IMR-90 (cell line): Measurements from ENCODE around the gene GP1BA. TPM values are rescaled to one million over a fixed set of nuclear protein-coding genes. Genes with fewer than 3 reads are reported as not detected.
A peak's percentile ranks its signal among the peaks of the same experiment; 100 is the strongest.

Source experiments
- ATAC-seq: fragments of 200-7000 bp; cut with Tn5 transposase; 2 replicates; pipeline ENCODE4 v1.9.1; 2020; ENCODE audit warnings: low read depth, mild to moderate bottlenecking, moderate library complexity
- BruUV-seq: library from RNA; stranded (reverse); fragments of 400-500 nt; replicated peaks from 2 replicates; lab custom pipeline; 2021; lab: Mats Ljungman, UMichigan
- CTCF ChIA-PET: fragments of 300-600 bp; formaldehyde crosslinking; extraction: SDS; loops from one replicate; lab custom pipeline; 2021; ENCODE audit warnings: antibody characterized with exemption; lab: Yijun Ruan, JAX
- POLR2A ChIA-PET: fragments of 300-600 bp; sonication (Branson Sonifier 250); formaldehyde crosslinking; loops from one replicate; lab custom pipeline; 2022; ENCODE audit warnings: antibody characterized with exemption; ENCODE audit not compliant: unreplicated experiment; lab: Charles Lee
- DNase-seq: peaks from one replicate; pipeline ENCODE4 v3.0.0; 2013
- H2AFZ ChIP-seq: replicated peaks from 2 replicates; pipeline ENCODE3; 2013; ENCODE audit warnings: low read length, mild to moderate bottlenecking; ENCODE audit not compliant: poor library complexity
- H2AK5ac ChIP-seq: 2 replicates; pipeline ENCODE4 v1.6.1; 2013; ENCODE audit warnings: low read depth, low read length, inconsistent platforms
- H2AK9ac ChIP-seq: replicated peaks from 2 replicates; pipeline ENCODE3; 2013; ENCODE audit warnings: mild to moderate bottlenecking, low read depth, low read length, moderate library complexity; ENCODE audit not compliant: poor library complexity
- H2BK120ac ChIP-seq: 2 replicates; pipeline ENCODE4 v1.6.1; 2013; ENCODE audit warnings: low read depth, low read length, inconsistent platforms
- H2BK15ac ChIP-seq: 3 replicates; pipeline ENCODE4 v1.6.1; 2013; ENCODE audit warnings: low read depth, low read length, inconsistent platforms
- H2BK20ac ChIP-seq: 2 replicates; pipeline ENCODE4 v1.6.1; 2013; ENCODE audit warnings: low read depth, mild to moderate bottlenecking, inconsistent platforms, low read length, moderate library complexity
- H2BK5ac ChIP-seq: 2 replicates; pipeline ENCODE4 v1.6.1; 2013; ENCODE audit warnings: mild to moderate bottlenecking, low read depth, low read length, inconsistent platforms; ENCODE audit not compliant: poor library complexity, severe bottlenecking
- H3K14ac ChIP-seq: replicated peaks from 2 replicates; pipeline ENCODE4 v1.6.1; 2013; ENCODE audit warnings: low read depth, low read length, inconsistent platforms
- H3K18ac ChIP-seq: 2 replicates; pipeline ENCODE4 v1.6.1; 2013; ENCODE audit warnings: low read depth, low read length, control low read depth
- H3K23ac ChIP-seq: 2 replicates; pipeline ENCODE4 v1.6.1; 2013; ENCODE audit warnings: low read depth, low read length, inconsistent platforms
- H3K27ac ChIP-seq: 2 replicates; pipeline ENCODE4 v1.5.1; 2013; ENCODE audit warnings: mild to moderate bottlenecking, control low read depth, low read length; ENCODE audit not compliant: insufficient read depth
- H3K27me3 ChIP-seq: 2 replicates; pipeline ENCODE4 v1.6.1; 2013; ENCODE audit warnings: low read length; ENCODE audit not compliant: control insufficient read depth, insufficient read depth
- H3K36me3 ChIP-seq: 2 replicates; pipeline ENCODE4 v1.6.1; 2013; ENCODE audit warnings: low read length, mixed read lengths; ENCODE audit not compliant: control insufficient read depth, insufficient read depth
- H3K4ac ChIP-seq: 2 replicates; pipeline ENCODE4 v1.6.1; 2013; ENCODE audit warnings: low read depth, low read length, inconsistent platforms
- H3K4me1 ChIP-seq: 2 replicates; pipeline ENCODE4 v1.6.1; 2013; ENCODE audit warnings: low read length, mixed read lengths; ENCODE audit not compliant: control insufficient read depth, insufficient read depth
- H3K4me2 ChIP-seq: 2 replicates; pipeline ENCODE4 v1.6.1; 2013; ENCODE audit warnings: low read depth, mild to moderate bottlenecking, control low read depth, low read length, moderate library complexity
- H3K4me3 ChIP-seq: 2 replicates; pipeline ENCODE4 v1.5.1; 2013; ENCODE audit warnings: low read depth, mild to moderate bottlenecking, control low read depth, low read length, moderate library complexity; ENCODE audit not compliant: insufficient read depth
- H3K56ac ChIP-seq: 2 replicates; pipeline ENCODE4 v1.6.1; 2013; ENCODE audit warnings: low read length, inconsistent platforms; ENCODE audit not compliant: insufficient read depth; ENCODE audit errors: extremely low read depth
- H3K79me1 ChIP-seq, 2 experiments: 2 replicates each; pipeline ENCODE4 v1.6.1; 2013; ENCODE audit warnings: low read length in 2 of 2, inconsistent platforms in 1 of 2, low read depth in 1 of 2
- H3K9ac ChIP-seq: 2 replicates; pipeline ENCODE4 v1.6.1; 2013; ENCODE audit warnings: low read depth, low read length, control low read depth
- H3K9me1 ChIP-seq: 2 replicates; pipeline ENCODE4 v1.6.1; 2013; ENCODE audit warnings: low read length, inconsistent platforms; ENCODE audit not compliant: insufficient read depth
- H3K9me3 ChIP-seq: 2 replicates; pipeline ENCODE4 v1.6.1; 2013; ENCODE audit warnings: low read length; ENCODE audit not compliant: control insufficient read depth, insufficient read depth
- H4K20me1 ChIP-seq: 2 replicates; pipeline ENCODE4 v1.6.1; 2013; ENCODE audit warnings: low read length, inconsistent platforms; ENCODE audit not compliant: insufficient read depth
- H4K5ac ChIP-seq: 2 replicates; pipeline ENCODE4 v1.6.1; 2013; ENCODE audit warnings: mild to moderate bottlenecking, low read depth, low read length, control low read depth
- H4K8ac ChIP-seq, 2 experiments: 2 replicates each; pipeline ENCODE4 v1.6.1; 2013; ENCODE audit warnings: low read depth in 2 of 2, low read length in 2 of 2, control low read depth in 1 of 2, inconsistent platforms in 1 of 2
- H4K91ac ChIP-seq: 2 replicates; pipeline ENCODE4 v1.6.1; 2013; ENCODE audit warnings: low read depth, low read length, inconsistent platforms; ENCODE audit not compliant: insufficient read depth
- BHLHE40 ChIP-seq: fragments of 150-350 bp; IDR thresholded peaks from 2 replicates; pipeline ENCODE4 v1.6.1; 2016; ENCODE audit warnings: mild to moderate bottlenecking, low read depth, low read length
- CTCF ChIP-seq: conservative IDR thresholded peaks from 2 replicates; pipeline ENCODE4 v1.5.1; 2012; ENCODE audit warnings: mild to moderate bottlenecking, low read depth, low read length, improper control_type of control experiment
- SMC3 ChIP-seq: fragments of 150-350 bp; IDR thresholded peaks from 2 replicates; pipeline ENCODE4 v1.6.1; 2016; ENCODE audit warnings: low read depth, mild to moderate bottlenecking, antibody characterized with exemption, low read length, moderate library complexity
- WGBS, 2 experiments: methylation state at CpG; one replicate each; pipeline versions ENCODE4 v1.1.5 to v1.1.7; 2013; ENCODE audit warnings: missing lambda C conversion rate in 2 of 2; ENCODE audit not compliant: insufficient read length in 1 of 2; ENCODE audit errors: extremely low coverage in 2 of 2; 5-methylcytosine and 5-hydroxymethylcytosine counted together
- dilution Hi-C: fragments of 300-500 bp; cut with HindIII; formaldehyde crosslinking; loops from one replicate; pipeline ENCODE4 v1.14.3; 2018; ENCODE audit warnings: low sequenced_read_pairs; ENCODE audit not compliant: unreplicated experiment
- in situ Hi-C: fragments of 300-500 bp; cut with MboI; formaldehyde crosslinking; loops from 3 replicates; pipeline ENCODE4 v1.14.3; 2019; ENCODE audit warnings: low sequenced_read_pairs, inconsistent platforms, mixed read lengths
- intact Hi-C: fragments of 100-400 bp; cut with micrococcal nuclease; formaldehyde crosslinking; loops from 2 replicates; pipeline ENCODE4 v1.10.0; 2022
- polyA plus RNA-seq, 3 experiments: library from polyadenylated mRNA; depleted of rRNA; stranded (reverse); fragments of >200 nt; gene quantifications; 2 replicates each; pipeline ENCODE4 v1.2.3, GENCODE V29; 2012; ENCODE audit warnings: low replicate concordance in 1 of 3
- total RNA-seq: library from RNA; depleted of rRNA; stranded (reverse); fragments of >200 nt; gene quantifications from 2 replicates; pipeline ENCODE4 v1.2.3, GENCODE V29; 2012

Gene GP1BA
- total and polyA plus RNA-seq, 2 of the 4 experiments (the other 2 are of a cell fraction), result not detected

DNA sequence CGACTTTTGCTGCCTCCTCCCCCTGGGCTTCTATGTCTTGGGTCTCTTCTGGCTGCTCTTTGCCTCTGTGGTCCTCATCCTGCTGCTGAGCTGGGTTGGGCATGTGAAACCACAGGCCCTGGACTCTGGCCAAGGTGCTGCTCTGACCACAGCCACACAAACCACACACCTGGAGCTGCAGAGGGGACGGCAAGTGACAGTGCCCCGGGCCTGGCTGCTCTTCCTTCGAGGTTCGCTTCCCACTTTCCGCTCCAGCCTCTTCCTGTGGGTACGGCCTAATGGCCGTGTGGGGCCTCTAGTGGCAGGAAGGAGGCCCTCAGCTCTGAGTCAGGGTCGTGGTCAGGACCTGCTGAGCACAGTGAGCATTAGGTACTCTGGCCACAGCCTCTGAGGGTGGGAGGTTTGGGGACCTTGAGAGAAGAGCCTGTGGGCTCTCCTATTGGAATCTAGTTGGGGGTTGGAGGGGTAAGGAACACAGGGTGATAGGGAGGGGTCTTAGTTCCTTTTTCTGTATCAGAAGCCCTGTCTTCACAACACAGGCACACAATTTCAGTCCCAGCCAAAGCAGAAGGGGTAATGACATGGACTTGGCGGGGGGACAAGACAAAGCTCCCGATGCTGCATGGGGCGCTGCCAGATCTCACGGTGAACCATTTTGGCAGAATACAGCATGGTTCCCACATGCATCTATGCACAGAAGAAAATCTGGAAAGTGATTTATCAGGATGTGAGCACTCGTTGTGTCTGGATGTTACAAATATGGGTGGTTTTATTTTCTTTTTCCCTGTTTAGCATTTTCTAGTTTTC is 2.3 kb downstream of the GP1BA start:
- H4K5ac ChIP-seq, result no peak overlapping the region
- no peak overlapping the region for H2BK120ac ChIP-seq
- H3K4me1 ChIP-seq, result peaks cover 11% of the 10 kb centered on the region
- H4K20me1 ChIP-seq, result 0 out of 2 replicates have a peak, but pooled peaks cover 7% of the 10 kb centered on the region
- peaks cover 17% of the 10 kb centered on the region for H3K9me1 ChIP-seq
- ATAC-seq, result peak; percentile 80
- dilution Hi-C loops (no loop called here), intact Hi-C loops (no loop called here), in situ Hi-C loops (no loop called here)
- H3K23ac ChIP-seq, result 0 out of 2 replicates have a peak overlapping the region, but pooled peaks have one; percentile 31
- H3K79me1 ChIP-seq, result peaks cover 9 to 18% of the 10 kb centered on the region in 2 experiments; a peak in 3 of 4 replicates
- no TSS peak for BruUV-seq
- no peak overlapping the region for H3K4me2 ChIP-seq
- no peak overlapping the region for H3K4ac ChIP-seq
- H3K14ac ChIP-seq, result 0 out of 2 replicates have a peak overlapping the region, but pooled peaks have one; percentile 68
- WGBS, 2 experiments, result 58% methylated on average over 4 of the region's 14 CpGs; no CpG with 5 or more reads in 1 of the 2 experiments
- H3K36me3 ChIP-seq, result peaks cover 19% of the 10 kb centered on the region
- no peak overlapping the region for H3K56ac ChIP-seq
- H4K91ac ChIP-seq, result no peak overlapping the region
- ChIA-PET POLR2A (interaction anchor here (0.7 kb wide), 2 partner anchors 14 to 20 kb away, joined by 7 to 14 read pairs; partner anchors contain the start of gene PFN1), CTCF (interaction anchor here (0.5 kb wide), 1 partner anchor 21 kb away, joined by 4 read pairs; no protein-coding TSS in a partner anchor)
- H3K9me3 ChIP-seq, result no peaks in the 10 kb centered on the region
- H3K9ac ChIP-seq, result peak overlapping the region; percentile 53; the same call in 1 of the 2 replicates
- TF ChIP-seq CTCF (peak; percentile 34; the same call in 1 of the 2 replicates), BHLHE40 (no peak), SMC3 (0 out of 2 replicates have a peak, but pooled peaks have one; percentile 22)
- no peak overlapping the region for H2BK5ac ChIP-seq
- peak overlapping the region in 1 of 2 experiments; percentile 92; a peak in 2 of 4 replicates for H4K8ac ChIP-seq
- H2AK9ac ChIP-seq, result peak overlapping the region; percentile 90
- no peak overlapping the region for H2BK20ac ChIP-seq
- H3K27ac ChIP-seq, result no peak overlapping the region
- H2AFZ ChIP-seq, result peak overlapping the region; percentile 87
- DNase-seq, result peak; percentile 38
- 0 out of 2 replicates have a peak overlapping the region, but pooled peaks have one; percentile 16 for H2AK5ac ChIP-seq
- H2BK15ac ChIP-seq, result no peak overlapping the region
- no peak overlapping the region for H3K18ac ChIP-seq
- no peak overlapping the region for H3K4me3 ChIP-seq
- H3K27me3 ChIP-seq, result no peaks in the 10 kb centered on the region
